Naive B cell (primary cell): Measurements from ENCODE around the gene NOC4L. TPM values are rescaled to one million over a fixed set of nuclear protein-coding genes. Genes with fewer than 3 reads are reported as not detected.
A peak's percentile ranks its signal among the peaks of the same experiment; 100 is the strongest.

ENCODE experiments used
- ATAC-seq, 2 donors: fragments of 150-1000 bp; cut with Tn5 transposase; 2 replicates each; pipeline ENCODE4 v1.10.0; 2021; ENCODE audit warnings: low read depth in 2 of 2, mild to moderate bottlenecking in 2 of 2, moderate library complexity in 2 of 2
- DNase-seq: peaks from one replicate; pipeline ENCODE4 v3.0.0; 2022
- H3K27ac Mint-ChIP-seq, 6 donors: one replicate each; pipeline ENCODE4 v1.8.0; 2020 to 2022; ENCODE audit warnings: mild to moderate bottlenecking in 6 of 6, mixed read lengths in 6 of 6, moderate library complexity in 5 of 6, inconsistent platforms in 2 of 6
- H3K27me3 Mint-ChIP-seq, 3 donors: one replicate each; pipeline ENCODE4 v1.8.0; 2021 to 2022; ENCODE audit warnings: mixed read lengths in 3 of 3, mild to moderate bottlenecking in 1 of 3
- H3K36me3 Mint-ChIP-seq, 2 donors: one replicate each; pipeline ENCODE4 v1.8.0; 2020 to 2022; ENCODE audit warnings: mixed read lengths in 2 of 2, inconsistent platforms in 1 of 2, mild to moderate bottlenecking in 1 of 2
- H3K4me1 Mint-ChIP-seq, 3 donors: one replicate each; pipeline ENCODE4 v1.8.0; 2020 to 2022; ENCODE audit warnings: mixed read lengths in 3 of 3, inconsistent platforms in 1 of 3, mild to moderate bottlenecking in 1 of 3, moderate library complexity in 1 of 3
- H3K4me3 Mint-ChIP-seq, 8 donors: one replicate each; pipeline ENCODE4 v1.8.0; 2020 to 2022; ENCODE audit warnings: mild to moderate bottlenecking in 8 of 8, mixed read lengths in 8 of 8, moderate library complexity in 8 of 8, inconsistent platforms in 2 of 8
- H3K9me3 Mint-ChIP-seq, 7 donors: one replicate each; pipeline ENCODE4 v1.8.0; 2020 to 2022; ENCODE audit warnings: mixed read lengths in 7 of 7, mild to moderate bottlenecking in 5 of 7, inconsistent platforms in 2 of 7, moderate library complexity in 1 of 7
- polyA plus RNA-seq, 6 donors: library from polyadenylated mRNA; unstranded; fragments of 300-500 nt; fragmentation: Illumina TruSeq; gene quantifications; one replicate each; pipeline ENCODE4 v1.2.3, GENCODE V29; 2021; ENCODE audit warnings: low read depth in 6 of 6

The NOC4L gene
- polyA plus RNA-seq, 6 donors from 2014 or later, result 19.1 to 26.4 (median 24.1) TPM

DNA sequence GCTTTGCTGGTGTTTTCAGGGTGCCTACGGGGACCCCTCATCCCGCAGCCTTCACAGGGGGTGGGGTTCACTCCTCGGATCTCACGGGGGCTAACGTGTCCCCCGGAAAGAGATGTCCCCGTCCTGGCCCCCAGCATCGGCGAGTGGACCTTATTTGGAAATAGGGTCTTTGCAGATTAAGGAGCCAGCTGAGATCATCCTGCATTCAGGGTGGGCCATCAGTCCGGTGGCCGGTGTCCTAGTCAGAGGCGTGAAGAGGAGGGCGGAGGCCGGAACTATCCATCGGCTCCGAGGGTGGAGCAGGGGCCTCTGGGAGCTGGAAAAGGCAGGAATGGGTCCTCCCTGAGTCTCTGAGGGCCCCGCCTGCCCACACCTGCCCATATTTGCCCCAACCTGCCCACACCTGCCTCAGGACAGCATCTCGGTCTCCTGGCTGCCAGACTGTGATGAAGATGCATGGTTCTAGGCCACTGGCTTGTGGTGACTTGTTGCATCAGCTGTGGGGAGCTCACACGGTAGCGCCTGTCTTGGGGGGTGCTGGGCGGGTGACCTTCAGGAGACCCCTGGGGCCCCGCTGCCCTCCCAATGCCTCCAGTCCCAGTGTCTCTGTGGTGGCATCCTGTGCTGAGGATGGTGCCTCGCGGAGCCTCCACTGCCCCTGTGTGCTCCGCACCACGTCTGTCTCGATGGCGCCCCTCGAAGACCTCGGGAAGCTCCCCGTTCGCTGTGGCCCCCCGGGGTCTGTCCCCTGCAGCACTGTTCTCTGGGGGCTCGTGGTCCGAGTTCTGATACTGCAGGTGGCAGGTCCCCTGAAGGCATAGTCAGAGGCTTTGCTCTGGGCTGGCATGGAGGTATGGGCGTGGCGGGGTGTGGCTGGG, 14.7 kb downstream of the NOC4L start:
- H3K4me1 Mint-ChIP-seq, result peaks cover 3 to 4% (median 3%) of the 10 kb centered on the region in 3 donors
- peaks cover 0 to under 1% (median under 1%) of the 10 kb centered on the region in 3 donors for H3K27me3 Mint-ChIP-seq
- no peak overlapping the region for H3K4me3 Mint-ChIP-seq
- H3K9me3 Mint-ChIP-seq, result peaks cover 0 to 4% (median 0%) of the 10 kb centered on the region in 7 donors
- H3K27ac Mint-ChIP-seq, result no peak overlapping the region
- DNase-seq (no peak), ATAC-seq (no peak)
- H3K36me3 Mint-ChIP-seq, result no peaks in the 10 kb centered on the region

DNA sequence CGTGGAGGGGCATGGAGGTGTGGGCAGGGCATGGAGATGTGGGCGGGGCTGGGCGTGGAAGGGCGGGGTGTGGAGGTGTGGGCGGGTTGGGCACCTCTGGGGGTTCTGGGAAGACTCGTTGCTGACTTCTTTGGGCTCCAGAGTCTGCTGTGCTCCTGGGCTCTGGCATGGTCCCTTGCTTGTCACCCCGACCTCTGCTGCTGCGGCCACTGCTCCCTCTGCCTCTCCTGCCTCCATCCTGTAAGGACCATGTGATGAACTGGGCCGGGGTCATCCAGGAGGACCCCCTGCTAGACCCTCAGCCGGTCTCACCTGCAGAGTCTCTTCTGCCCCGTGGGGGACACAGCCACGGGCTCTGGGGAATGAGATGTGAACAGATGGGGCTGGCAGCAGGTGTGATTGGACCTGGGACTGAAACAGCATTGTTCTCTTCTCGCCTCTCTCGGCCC, 15.3 kb downstream of the NOC4L start:
- ATAC-seq (no peak), DNase-seq (no peak)
- peaks cover 0 to 7% (median 5%) of the 10 kb centered on the region in 3 donors for H3K27me3 Mint-ChIP-seq
- peaks cover 0 to 7% (median 2%) of the 10 kb centered on the region in 3 donors for H3K4me1 Mint-ChIP-seq
- H3K4me3 Mint-ChIP-seq, result no peak overlapping the region
- H3K36me3 Mint-ChIP-seq, result no peaks in the 10 kb centered on the region
- peaks cover 0 to 4% (median 0%) of the 10 kb centered on the region in 7 donors for H3K9me3 Mint-ChIP-seq
- no peak overlapping the region for H3K27ac Mint-ChIP-seq

DNA sequence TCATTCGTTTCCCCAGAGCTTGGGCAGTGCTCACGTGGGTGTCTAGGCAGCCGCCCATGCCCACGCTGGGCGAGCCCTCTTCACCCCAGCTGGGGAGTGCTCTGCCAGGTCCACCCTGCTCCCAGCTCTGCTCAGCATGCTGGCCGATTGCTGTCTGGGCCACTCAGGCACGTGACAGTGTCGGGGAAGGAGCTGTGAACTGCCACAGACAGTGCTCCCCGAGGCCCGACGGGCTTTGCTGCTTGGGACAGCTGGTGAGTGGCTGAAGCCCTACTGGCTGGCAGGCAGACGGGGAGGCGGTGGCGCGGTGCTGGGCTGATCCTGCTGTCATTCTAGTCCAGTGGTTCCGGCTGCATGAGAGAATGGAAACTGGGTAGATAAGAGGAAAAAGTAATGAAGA, 15.8 kb downstream of the NOC4L start:
- Mint-ChIP-seq H3K9me3 (peaks cover 0 to 4% (median 0%) of the 10 kb centered on the region in 7 donors), H3K27ac (no peak overlapping the region), H3K27me3 (peaks cover 0 to 9% (median 5%) of the 10 kb centered on the region in 3 donors), H3K4me1 (peaks cover 0 to 7% (median 2%) of the 10 kb centered on the region in 3 donors), H3K4me3 (no peak overlapping the region), H3K36me3 (no peaks in the 10 kb centered on the region)
- DNase-seq (no peak), ATAC-seq (no peak)

DNA sequence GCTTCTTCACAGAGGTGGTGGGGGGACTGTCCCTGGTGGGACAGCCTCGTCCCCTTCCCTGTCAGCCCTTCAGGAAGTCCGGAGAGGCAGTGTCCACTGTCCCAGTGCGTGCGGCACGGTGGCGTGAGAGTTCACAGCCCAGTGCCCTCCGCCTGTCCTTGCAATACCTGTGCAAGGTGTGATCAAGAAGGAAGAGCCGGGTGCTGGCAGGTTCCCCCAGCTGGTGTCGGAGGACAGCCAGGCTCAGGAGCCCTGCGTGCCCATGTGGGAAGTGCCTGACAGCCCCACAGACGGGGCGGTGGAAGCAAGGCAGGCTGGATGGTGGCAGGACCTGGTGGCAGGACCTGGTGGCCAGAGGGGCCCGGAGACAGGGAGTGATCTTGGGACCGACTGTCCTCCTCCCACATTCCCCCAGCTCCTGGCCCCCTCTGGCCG, 16.4 kb downstream of the NOC4L start:
- Mint-ChIP-seq H3K9me3 (peaks cover 0 to 4% (median 0%) of the 10 kb centered on the region in 7 donors), H3K4me3 (no peak overlapping the region), H3K27me3 (peaks cover 0 to 9% (median 5%) of the 10 kb centered on the region in 3 donors), H3K27ac (no peak overlapping the region), H3K36me3 (no peaks in the 10 kb centered on the region), H3K4me1 (peaks cover 0 to 7% (median 2%) of the 10 kb centered on the region in 3 donors)
- ATAC-seq, result no peak
- no peak for DNase-seq

DNA sequence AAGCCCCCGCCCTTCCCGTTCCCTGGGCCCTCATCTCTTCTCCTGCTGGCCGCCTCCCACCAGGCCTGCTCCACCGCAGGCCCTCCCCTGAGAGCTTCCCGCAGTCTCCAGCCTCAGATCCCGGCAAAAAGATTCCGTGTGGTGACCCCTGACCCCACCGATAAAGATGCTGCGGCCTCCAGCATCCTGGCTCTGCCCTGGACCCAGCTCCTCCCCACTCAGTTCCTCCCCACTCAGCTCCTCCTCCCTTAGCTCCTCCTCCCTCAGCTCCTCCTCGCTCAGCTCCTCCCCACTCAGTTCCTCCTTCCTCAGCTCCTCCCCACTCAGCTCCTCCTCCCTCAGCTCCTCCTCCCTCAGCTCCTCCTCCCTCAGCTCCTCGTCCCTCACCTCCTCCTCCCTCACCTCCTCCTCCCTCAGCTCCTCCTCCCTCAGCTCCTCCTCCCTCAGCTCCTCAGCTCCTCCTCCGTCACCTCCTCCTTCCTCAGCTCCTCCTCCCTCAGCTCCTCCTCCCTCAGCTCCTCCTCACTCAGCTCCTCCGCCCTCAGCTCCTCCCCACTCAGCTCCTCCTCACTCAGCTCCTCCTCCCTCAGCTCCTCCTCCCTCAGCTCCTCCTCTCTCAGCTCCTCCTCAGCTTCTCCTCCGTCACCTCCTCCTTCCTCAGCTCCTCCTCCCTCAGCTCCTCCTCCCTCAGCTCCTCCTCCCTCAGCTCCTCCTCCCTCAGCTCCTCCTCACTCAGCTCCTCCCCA, 17.0 kb downstream of the NOC4L start:
- H3K4me1 Mint-ChIP-seq, result peaks cover 0 to 7% (median 2%) of the 10 kb centered on the region in 3 donors
- no peaks in the 10 kb centered on the region for H3K36me3 Mint-ChIP-seq
- H3K9me3 Mint-ChIP-seq, result peaks cover 0 to 4% (median 2%) of the 10 kb centered on the region in 7 donors
- DNase-seq (no peak), ATAC-seq (no peak)
- H3K27ac Mint-ChIP-seq, result no peak overlapping the region
- peaks cover 0 to 14% (median 5%) of the 10 kb centered on the region in 3 donors for H3K27me3 Mint-ChIP-seq
- H3K4me3 Mint-ChIP-seq, result no peak overlapping the region

DNA sequence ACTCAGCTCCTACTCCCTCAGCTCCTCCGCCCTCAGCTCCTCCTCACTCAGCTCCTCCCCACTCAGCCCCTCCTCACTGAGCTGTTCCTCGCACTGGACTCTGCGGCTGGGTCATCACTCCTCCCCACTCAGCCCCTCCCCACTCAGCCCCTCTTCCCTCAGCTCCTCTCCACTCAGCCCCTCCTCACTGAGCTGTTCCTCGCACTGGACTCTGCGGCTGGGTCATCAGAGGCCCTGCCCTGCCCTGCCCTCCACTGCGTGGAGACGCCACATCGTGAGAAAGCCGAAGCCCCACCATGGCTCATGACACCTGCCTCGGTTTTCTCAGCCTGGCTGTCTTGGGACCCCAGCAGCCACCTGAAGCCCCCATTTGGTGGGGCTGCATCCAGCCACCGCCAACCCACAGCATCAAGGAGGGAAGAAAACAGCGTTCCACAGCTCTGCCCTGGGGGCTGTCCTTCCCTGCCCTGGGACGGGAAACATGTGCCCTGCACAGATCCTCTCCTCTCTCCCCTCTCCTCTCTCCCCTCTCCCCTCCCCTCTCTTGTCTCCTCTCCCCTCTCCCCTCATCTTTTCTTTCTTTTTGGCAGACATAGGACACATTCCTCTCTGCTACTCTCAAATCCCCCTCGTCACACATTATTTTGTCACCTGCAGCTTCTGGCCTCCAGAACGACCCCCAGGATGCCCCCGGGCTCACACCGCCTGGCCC, 17.7 kb downstream of the NOC4L start:
- H3K4me1 Mint-ChIP-seq, result peaks cover 0 to 11% (median 2%) of the 10 kb centered on the region in 3 donors
- H3K9me3 Mint-ChIP-seq, result peaks cover 0 to 4% (median 2%) of the 10 kb centered on the region in 7 donors
- H3K4me3 Mint-ChIP-seq, result peak overlapping the region in 1 of 8 donors; percentile 15
- no peaks in the 10 kb centered on the region for H3K36me3 Mint-ChIP-seq
- peak overlapping the region in 1 of 6 donors; percentile 72 for H3K27ac Mint-ChIP-seq
- H3K27me3 Mint-ChIP-seq, result peaks cover 0 to 16% (median 5%) of the 10 kb centered on the region in 3 donors
- ATAC-seq, result no peak
- DNase-seq, result no peak

DNA sequence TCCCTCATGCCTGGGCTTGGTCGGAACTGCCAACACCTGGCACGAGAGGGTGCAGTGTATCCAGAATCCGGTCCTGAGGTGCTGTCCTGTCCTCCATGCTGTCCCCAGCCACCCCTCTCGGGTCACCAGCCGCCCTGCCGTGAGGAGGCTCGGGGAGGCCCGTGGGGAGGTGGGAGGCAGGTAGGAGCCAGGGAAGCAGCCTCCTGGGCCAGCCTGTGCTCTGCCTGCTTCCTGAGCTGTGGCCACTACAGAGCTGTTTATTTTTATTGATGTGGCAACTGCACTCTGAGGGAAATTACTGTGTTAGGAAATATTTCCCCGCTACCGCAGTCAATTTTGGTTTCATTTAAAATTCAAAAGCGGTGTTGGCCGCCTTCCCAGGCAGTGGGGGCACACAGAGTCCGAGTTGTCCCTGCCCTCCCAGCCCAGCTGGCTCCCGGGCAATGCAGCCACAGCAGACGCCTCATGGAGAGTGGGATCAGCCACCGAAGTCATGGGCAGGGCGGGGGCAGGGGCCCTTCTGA, 18.3 kb downstream of the NOC4L start:
- H3K27ac Mint-ChIP-seq, result no peak overlapping the region
- peaks cover 0 to 4% (median 2%) of the 10 kb centered on the region in 7 donors for H3K9me3 Mint-ChIP-seq
- ATAC-seq, result no peak
- H3K4me3 Mint-ChIP-seq, result peak overlapping the region in 1 of 8 donors; percentile 15
- DNase-seq, result no peak
- peaks cover 0 to 11% (median 2%) of the 10 kb centered on the region in 3 donors for H3K4me1 Mint-ChIP-seq
- no peaks in the 10 kb centered on the region for H3K36me3 Mint-ChIP-seq
- peaks cover 0 to 16% (median 5%) of the 10 kb centered on the region in 3 donors for H3K27me3 Mint-ChIP-seq

DNA sequence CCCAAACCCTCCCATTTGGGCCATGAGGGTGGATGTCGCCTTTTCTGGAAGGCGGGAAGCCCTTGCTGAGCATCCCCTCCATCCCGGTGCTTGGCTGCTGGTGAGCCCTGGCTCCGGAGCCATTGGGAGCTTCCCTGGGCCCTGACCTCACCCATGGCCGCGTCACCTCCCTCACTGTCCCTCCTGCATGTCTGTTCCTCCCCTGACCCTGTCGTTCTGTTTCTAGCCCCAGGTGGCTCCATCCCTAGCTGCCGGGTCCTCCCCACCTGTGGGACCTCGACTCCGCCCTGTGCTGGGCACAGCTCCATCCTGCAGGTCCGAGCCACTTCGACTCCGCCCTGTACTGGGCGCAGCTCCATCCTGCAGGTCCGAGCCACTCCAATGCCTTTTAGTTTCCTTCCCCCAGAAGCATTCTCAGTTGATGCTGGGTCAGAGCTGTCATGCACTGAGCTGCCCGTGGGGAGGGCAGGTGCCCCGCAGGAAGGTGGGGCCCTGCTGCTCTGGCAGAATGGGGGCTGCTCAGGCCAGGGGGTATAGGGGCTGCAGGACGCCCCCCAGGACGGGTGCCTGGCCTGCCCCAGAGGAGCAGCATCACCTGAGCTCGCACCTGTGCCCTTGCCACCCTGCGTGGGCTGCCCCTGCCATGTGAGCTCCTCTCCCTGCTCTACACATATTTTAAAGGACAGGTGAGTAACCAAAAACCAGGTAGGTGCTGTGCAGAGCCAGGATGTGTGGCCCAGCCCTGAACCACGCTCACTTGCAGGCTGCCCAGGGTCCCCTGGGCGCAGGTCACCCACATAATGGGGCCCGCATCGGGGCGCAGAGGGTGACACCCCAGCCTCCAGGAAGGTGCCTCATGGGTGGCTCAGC, 19.0 kb downstream of the NOC4L start:
- Mint-ChIP-seq H3K27ac (no peak overlapping the region), H3K4me3 (no peak overlapping the region), H3K36me3 (no peaks in the 10 kb centered on the region), H3K9me3 (peaks cover 0 to 4% (median 2%) of the 10 kb centered on the region in 7 donors), H3K27me3 (peaks cover 0 to 16% (median 5%) of the 10 kb centered on the region in 3 donors), H3K4me1 (peaks cover 0 to 11% (median 2%) of the 10 kb centered on the region in 3 donors)
- DNase-seq (no peak), ATAC-seq (no peak)

DNA sequence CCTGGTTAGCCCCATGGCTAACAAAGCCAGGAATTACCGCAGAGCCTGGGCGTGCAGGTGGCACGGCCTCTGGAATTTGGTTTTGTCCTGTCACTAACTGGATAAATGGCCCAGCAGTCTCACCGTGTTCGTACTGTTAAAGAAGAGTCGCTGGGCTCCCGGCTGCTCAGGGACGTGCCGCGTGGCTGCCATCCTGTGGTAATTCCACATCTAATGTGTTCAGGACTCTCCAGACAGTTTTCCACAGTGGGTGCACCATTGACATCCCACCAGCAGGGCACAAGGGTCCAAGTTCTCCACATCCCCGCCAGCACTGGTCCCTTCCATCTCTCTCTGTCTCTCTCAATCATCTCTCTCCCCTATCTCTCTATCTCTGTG, 19.6 kb downstream of the NOC4L start:
- no peak overlapping the region for H3K4me3 Mint-ChIP-seq
- peak overlapping the region in 2 of 6 donors; percentile 2 to 6 for H3K27ac Mint-ChIP-seq
- no peak for ATAC-seq
- H3K27me3 Mint-ChIP-seq, result peaks cover 0 to 16% (median 5%) of the 10 kb centered on the region in 3 donors
- peaks cover 0 to 11% (median 2%) of the 10 kb centered on the region in 3 donors for H3K4me1 Mint-ChIP-seq
- DNase-seq, result no peak
- no peaks in the 10 kb centered on the region for H3K36me3 Mint-ChIP-seq
- H3K9me3 Mint-ChIP-seq, result peaks cover 0 to 4% (median 2%) of the 10 kb centered on the region in 7 donors

DNA sequence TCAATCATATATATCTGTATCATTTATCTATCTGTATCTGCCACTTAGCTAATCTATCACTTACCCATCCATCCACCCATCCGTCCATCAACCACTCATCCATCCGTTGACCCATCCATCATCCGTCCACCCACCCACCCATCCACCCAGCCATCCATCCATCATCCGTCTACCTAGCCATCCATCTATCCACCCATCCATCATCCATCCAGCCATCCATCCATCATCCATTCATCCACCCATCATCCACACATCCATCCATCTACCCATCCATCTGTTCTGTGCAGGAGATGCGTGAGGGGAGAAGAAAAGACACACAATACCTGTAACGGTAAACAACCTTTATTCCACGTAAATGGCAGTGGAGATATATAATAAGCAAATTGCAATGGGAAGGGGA, 20.2 kb downstream of the NOC4L start:
- no peak overlapping the region for H3K4me3 Mint-ChIP-seq
- peaks cover 0 to 4% (median 2%) of the 10 kb centered on the region in 7 donors for H3K9me3 Mint-ChIP-seq
- H3K4me1 Mint-ChIP-seq, result peaks cover 0 to 11% (median 2%) of the 10 kb centered on the region in 3 donors
- DNase-seq (no peak), ATAC-seq (no peak)
- no peaks in the 10 kb centered on the region for H3K36me3 Mint-ChIP-seq
- H3K27me3 Mint-ChIP-seq, result peaks cover 0 to 17% (median 5%) of the 10 kb centered on the region in 3 donors
- peak overlapping the region in 2 of 6 donors; percentile 2 to 53 for H3K27ac Mint-ChIP-seq

DNA sequence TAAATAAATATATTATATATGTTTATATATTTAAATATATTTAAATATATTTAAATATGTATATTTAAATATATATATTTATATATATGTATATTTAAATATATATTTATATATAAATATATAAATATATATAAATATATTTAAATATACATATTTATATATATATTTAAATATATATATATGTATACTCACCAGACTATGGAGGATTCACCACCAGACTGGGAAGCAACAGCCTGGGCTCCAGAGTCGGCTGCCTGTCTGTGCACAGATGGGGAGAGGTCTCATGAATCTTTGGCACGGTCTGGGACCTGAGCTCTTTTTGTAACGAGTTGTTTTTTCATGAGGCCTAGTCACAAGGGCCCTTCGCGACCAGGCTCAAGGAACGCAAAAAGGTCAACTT, 21.3 kb downstream of the NOC4L start:
- H3K36me3 Mint-ChIP-seq, result no peaks in the 10 kb centered on the region
- H3K27ac Mint-ChIP-seq, result no peak overlapping the region
- peaks cover 0 to 29% (median 5%) of the 10 kb centered on the region in 3 donors for H3K27me3 Mint-ChIP-seq
- peaks cover 0 to 3% (median 0%) of the 10 kb centered on the region in 7 donors for H3K9me3 Mint-ChIP-seq
- H3K4me1 Mint-ChIP-seq, result peaks cover 0 to 11% (median 0%) of the 10 kb centered on the region in 3 donors
- no peak for ATAC-seq
- no peak overlapping the region for H3K4me3 Mint-ChIP-seq
- DNase-seq, result no peak

DNA sequence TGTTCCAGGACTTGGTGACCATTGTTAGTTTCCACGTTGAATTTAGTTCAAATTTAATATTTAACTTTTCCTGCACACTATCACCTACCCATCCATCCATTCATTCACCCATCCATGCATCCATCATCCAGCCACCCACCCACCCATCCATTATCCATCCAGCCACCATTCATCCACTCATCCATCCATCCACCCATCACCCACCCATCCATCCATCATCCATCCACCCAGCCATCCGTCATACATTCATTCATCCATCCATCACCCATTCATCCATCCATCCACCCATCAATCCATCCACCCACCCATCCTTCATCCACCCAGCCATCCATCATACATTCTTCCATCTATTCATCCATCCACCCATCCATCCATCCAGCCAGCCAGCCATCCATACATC, 21.8 kb downstream of the NOC4L start:
- peak overlapping the region in 1 of 6 donors; percentile 64 for H3K27ac Mint-ChIP-seq
- no peak overlapping the region for H3K4me3 Mint-ChIP-seq
- ATAC-seq (no peak), DNase-seq (no peak)
- no peaks in the 10 kb centered on the region for H3K36me3 Mint-ChIP-seq
- peaks cover 0 to 3% (median 0%) of the 10 kb centered on the region in 7 donors for H3K9me3 Mint-ChIP-seq
- peaks cover 0 to 31% (median 5%) of the 10 kb centered on the region in 3 donors for H3K27me3 Mint-ChIP-seq
- H3K4me1 Mint-ChIP-seq, result peaks cover 0 to 11% (median 0%) of the 10 kb centered on the region in 3 donors
